HG02938 (cell line): ENCODE results near the gene IDH3G.
"Not testable (repeated sequence)": the region's sequence is repeated elsewhere in the genome, so short reads cannot be mapped to it uniquely, and the experiment has no call there.

Experiments
- ATAC-seq: cut with Tn5 transposase; IDR thresholded peaks from one replicate; pipeline ENCODE4 v1.9.1; 2021; ENCODE audit warnings: mild to moderate bottlenecking, moderate library complexity; ENCODE audit not compliant: unreplicated experiment

Gene IDH3G

GRCh38 chrX:153794018-153794896 lies at the start of gene IDH3G, which contains the start of gene SSR4:
IDH3G (minus strand) TSS chrX:153794375; CDS start chrX:153794326, 49 bp downstream.
SSR4 (plus strand) TSS chrX:153794668; CDS start chrX:153794688, 20 bp downstream.
- ATAC-seq = peak; percentile 90

DNA sequence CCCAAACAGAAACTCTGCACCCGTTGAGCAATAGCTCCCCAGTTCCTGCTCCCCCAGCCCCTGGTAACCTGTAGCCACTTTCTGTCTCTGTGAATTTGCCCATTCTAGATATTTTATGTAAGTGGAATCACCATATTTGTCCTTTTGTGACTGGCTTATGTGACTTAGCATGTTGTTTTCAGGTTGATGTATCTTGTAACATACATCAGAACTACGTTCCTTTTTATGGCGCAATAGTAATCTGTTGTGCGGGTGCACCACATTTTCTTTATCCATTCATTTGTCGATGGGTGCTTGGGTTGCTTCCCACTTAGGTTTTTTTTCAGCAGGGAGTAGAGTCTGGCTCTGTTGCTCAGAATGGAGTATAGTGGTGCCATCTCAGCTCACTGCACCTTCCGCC lies 42.7 kb upstream of the IDH3G start:
- ATAC-seq = no peak

DNA sequence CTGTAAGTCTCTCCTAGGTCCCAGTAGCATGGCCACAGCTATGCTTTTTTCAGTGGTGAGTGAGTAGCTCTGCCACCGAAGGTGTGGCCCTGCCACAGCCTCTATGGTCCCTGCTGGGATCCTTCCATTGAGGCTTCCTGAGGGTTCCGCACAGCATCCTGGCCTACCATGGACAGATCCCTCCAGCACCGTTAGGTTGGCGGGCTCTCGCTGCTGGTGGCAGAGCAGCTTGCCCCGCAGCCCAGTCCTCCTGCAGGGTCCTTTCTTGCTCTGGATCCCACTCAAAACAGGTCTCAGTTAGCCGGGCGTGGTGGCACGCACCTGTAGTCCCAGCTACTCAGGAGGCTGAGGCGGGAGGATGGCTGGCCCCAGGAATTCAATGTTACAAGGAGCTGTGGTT lies 38.6 kb upstream of the IDH3G start:
- ATAC-seq = no peak

- ATAC-seq = no peak
These were observed 37.4 kb upstream of the IDH3G start for GRCh38 chrX:153831429-153832150.

DNA sequence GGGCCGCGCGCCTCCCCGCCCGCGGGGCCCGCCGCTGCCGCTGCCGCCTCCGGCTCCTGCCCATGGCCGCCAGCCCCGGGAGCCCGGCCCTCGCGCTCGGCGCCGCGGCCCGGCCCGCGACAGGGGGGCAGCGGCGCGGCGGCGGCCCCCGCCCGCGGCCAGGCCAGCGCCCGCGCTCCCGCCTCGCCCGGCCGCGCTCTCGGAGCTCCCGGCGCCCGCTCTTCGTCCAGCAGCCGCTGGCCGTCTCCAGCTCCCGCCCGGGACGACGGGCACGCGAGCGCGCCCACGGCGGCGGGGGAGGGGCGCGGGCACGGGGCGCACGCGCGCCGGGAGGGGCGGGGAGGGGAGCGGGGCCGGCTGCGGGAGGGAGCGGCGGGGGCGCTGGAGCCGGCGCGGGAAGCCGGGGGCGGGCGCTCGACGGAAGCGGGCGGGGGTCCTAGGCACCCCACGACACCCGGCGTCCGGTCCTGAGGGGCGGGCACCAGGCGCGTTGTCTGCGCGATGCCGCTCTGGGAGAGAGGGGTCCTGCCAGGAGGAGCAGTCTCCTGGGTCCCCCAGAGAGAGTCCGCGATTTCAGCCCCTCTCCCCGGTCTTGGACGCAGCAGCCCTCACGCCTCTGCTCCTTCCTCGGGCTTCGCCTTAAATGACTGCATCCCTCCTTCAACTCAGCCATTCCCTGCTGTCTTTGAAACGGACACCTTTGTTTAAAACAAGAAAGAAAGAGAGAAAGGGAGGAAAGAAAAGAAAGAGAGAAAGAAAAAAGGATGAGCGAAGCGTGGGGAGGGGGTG lies 36.7 kb upstream of the IDH3G start:
- ATAC-seq = no peak

DNA sequence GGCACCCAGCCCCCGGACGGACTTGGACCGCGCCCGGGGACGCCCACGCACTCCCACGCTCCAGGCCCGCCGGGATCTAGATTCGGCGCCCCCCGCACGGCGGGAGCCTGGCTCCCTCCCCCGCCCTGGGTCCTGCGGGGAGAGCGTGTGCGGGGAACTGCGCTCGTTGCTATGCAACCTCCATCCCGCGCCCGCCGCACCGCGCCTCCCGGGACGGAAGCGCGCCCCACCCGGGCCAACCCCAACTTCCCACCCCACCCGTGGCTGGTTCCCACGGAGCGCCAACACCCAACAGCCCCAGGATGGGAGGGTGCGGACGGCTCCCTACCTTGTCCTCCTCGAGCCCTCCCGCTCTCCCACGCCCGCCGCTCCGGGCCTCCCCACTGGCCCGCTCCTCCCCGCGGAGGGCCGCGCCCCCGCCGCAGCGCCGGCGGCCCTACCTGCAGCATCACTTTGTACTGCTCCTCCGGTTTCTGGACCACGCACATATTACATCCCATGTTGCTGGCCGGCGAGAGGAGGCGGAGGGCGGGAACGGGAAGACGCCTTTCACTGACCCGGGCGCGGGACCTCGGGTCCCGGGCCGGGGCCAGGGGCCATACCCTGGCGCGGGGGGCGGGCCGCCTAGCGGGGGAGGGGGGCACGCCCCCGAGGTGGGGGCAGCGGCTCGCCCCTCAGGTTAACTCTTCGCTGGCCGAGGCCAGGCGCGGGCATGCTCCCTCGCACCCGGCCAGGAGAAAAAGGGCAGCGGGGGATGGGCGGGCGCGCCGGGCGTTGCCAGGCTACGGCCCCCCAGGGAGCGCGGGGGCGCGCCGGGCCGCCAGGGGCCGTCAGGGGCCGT lies 35.8 kb upstream of the IDH3G start, which contains the start of gene PDZD4:
Gene PDZD4, minus strand, starts transcription at position 746 of the 841 bp plus-strand sequence. Its CDS starts 246 bp downstream, at position 500.
- no peak for ATAC-seq

DNA sequence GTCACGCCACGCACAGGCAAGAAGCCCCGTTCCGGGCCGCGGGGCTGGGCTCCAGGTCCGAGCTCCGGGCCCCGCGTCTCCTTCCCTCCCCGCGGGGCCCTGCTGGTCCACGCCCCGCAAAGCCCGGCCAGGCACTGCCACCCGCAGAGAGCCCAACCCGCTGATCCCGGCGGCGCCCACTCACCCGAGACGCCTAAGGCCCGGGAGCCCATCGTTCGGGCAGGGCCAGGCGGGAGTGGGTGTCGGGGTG lies 35.3 kb upstream of the IDH3G start:
- no peak for ATAC-seq

DNA sequence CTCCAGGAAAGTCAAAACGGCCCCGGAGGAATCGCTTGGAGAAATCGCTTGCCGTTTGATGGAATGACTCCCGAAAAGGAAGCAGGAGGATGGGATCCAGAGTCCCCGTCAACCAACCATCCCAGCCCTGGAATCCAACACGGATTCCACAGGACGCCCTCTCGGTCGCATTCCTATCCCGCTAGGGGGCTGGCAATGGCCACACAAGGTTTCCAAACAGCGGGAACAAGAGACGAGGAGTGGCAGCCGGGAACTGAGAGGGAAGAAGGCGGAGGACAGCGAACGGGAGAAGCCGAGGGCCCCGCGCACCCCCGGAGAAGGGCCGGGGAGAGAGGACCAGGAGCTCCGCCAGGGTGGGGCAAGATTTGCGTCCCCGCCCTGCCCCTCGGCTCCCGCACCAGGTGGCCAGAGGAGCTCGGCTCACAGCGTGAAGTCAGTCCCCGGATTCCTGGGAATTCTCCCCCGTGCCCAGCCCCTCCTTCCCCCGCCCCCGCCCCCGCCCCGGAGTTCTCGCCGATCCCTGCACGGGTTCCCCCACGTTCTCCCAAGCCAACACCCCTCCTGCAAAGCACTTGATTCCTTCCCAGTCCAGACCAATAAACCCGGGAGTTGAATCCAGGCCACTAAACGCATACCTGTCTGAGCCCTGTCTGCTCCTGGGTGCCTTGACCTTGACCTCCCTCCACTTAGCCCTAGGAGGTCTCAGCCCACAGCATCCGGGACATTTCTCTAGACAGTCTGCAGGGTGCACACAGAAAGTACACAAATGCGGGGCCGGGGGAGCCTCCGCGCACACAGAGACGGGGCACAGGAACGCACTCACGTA lies 34.8 kb upstream of the IDH3G start:
- ATAC-seq = no peak

- ATAC-seq = no peak
These were observed 34.1 kb upstream of the IDH3G start for GRCh38 chrX:153828308-153828707.

GRCh38 chrX:153827903-153828302 lies 33.7 kb upstream of the IDH3G start:
- no peak for ATAC-seq

DNA sequence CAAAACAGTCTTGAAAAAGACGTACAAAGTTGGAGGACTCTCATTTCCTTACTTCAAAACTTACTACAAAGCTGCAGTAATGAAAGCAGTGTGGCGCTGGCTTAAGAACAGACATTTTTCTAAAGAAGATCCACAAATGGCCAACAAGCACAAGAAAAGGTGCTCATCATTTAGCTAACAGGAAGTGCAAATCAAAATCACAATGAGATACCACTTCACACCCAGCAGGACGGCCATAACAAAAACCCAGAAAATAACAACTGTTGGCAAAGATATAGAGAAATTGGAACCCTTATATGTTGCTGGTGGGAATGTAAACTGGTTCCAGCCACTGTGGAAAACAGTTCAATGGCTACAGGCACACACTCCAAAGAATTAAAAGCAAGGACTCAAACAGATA lies 32.8 kb upstream of the IDH3G start:
- ATAC-seq = no peak

DNA sequence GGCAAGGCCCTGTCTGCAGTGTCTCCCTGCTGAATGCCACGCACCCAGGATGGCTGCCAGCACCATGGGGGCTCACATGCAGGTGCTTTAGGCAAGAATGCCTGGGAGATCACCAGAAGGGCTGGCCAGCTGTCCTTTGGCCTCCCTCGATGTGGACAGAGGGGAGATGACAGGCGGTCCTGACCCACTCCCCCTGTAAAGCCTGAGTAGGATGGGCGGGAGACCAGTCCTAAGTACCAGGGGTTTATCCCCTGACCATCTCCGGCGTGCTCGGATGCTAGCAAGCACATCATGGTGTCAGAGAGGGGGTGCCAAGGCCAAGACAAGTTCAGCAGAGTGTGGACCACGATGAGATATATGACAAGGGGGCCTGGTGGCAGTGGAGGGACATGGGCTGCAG lies 30.9 kb upstream of the IDH3G start:
- ATAC-seq = no peak

DNA sequence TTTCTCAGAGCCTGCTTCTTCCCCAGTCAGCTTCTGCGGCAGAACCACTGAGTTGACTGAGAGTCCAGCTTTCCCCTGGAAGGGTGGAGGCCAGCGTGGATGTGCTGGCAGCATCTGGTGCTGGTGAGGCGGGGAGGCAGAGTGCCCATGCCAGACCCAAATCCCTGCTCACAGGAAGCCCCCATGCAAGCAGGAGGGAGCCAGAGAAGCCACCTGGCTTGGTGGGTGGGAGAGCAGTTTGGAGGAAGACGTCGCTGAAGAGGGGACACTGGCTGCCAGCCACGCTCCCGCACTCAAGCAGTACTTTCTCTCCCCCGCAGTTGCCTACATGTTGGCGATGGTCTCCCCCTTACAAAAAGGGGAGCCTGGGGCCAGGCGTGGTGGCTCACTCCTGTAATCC lies 30.2 kb upstream of the IDH3G start:
- no peak for ATAC-seq

GRCh38 chrX:153821066-153821465 lies 26.9 kb upstream of the IDH3G start:
- no peak for ATAC-seq

- ATAC-seq = no peak
These were observed 26.4 kb upstream of the IDH3G start for GRCh38 chrX:153820601-153821000.

DNA sequence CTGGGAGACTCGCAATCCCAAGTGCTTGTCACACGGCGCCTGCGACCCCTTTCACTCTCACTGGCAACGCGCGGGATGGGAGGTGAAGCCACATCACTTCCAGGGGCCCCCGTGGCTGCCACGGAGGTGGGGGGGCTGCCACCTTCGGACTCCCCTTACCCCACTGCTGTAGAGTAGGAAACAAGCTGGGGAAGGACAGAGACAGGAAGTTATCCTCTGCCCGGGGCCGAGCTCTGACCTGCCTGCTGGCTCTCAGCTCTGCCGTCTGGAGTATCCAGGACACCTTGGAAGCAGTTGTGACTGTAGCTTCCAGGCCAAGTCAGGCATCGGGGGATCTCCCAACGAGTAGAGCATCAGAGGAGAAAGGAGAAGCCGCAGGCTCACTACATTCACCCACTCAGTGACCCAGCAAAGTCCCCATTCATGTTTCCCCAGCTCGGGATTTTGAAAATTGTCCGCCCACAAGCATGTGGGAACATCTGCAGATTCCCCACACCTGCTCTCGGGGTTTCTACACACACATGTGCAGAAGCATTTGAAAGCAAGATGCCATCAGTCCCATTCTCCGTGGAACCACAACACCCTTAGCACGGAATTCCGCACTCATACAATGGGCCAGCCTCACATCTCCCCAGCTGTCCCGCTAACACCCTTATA lies 25.3 kb upstream of the IDH3G start:
- ATAC-seq = no peak

- no peak for ATAC-seq
These were observed 24.6 kb upstream of the IDH3G start for GRCh38 chrX:153818571-153819383.

- not testable (repeated sequence) for ATAC-seq
These were observed 23.9 kb upstream of the IDH3G start for GRCh38 chrX:153818064-153818463.
